Trophoblast cell (in vitro differentiated cells and primary cell): ENCODE results near the gene ARPP21.

Source experiments
- DNase-seq, 2 donors: peaks; one replicate each; pipeline ENCODE4 v3.0.0-alpha.2; 2016
- H2AFZ ChIP-seq: 2 replicates; pipeline ENCODE4 v1.6.1; 2013; ENCODE audit warnings: low read length, moderate library complexity, mild to moderate bottlenecking; ENCODE audit not compliant: insufficient read depth, poor library complexity
- H2AK5ac ChIP-seq: 2 replicates; pipeline ENCODE4 v1.6.1; 2013; ENCODE audit warnings: mild to moderate bottlenecking, low read length
- H2BK120ac ChIP-seq: 2 replicates; pipeline ENCODE4 v1.6.1; 2013; ENCODE audit warnings: low read length, mild to moderate bottlenecking, moderate library complexity; ENCODE audit not compliant: insufficient read depth, poor library complexity
- H2BK12ac ChIP-seq: 2 replicates; pipeline ENCODE4 v1.6.1; 2013; ENCODE audit warnings: mild to moderate bottlenecking, low read length, moderate library complexity
- H2BK5ac ChIP-seq: 2 replicates; pipeline ENCODE4 v1.6.1; 2013; ENCODE audit warnings: low read length, low read depth, moderate library complexity, mild to moderate bottlenecking; ENCODE audit not compliant: poor library complexity
- H3K14ac ChIP-seq: 2 replicates; pipeline ENCODE4 v1.6.1; 2013; ENCODE audit warnings: mild to moderate bottlenecking, low read length
- H3K18ac ChIP-seq: 2 replicates; pipeline ENCODE4 v1.6.1; 2013; ENCODE audit warnings: mild to moderate bottlenecking, low read length
- H3K23ac ChIP-seq: 2 replicates; pipeline ENCODE4 v1.6.1; 2013; ENCODE audit warnings: low read length
- H3K27ac ChIP-seq: 2 replicates; pipeline ENCODE4 v1.5.1; 2013; ENCODE audit warnings: low read depth, mild to moderate bottlenecking, inconsistent platforms, low read length, moderate library complexity
- H3K27me3 ChIP-seq: 2 replicates; pipeline ENCODE4 v1.6.1; 2013; ENCODE audit warnings: inconsistent platforms, mild to moderate bottlenecking, low read length, moderate library complexity; ENCODE audit not compliant: insufficient read depth
- H3K36me3 ChIP-seq, 2 experiments: 1 replicate in 1 of 2; 2 replicates in 1 of 2; pipeline ENCODE4 v1.6.1; 2013; ENCODE audit warnings: low read length in 2 of 2, mild to moderate bottlenecking in 2 of 2, moderate library complexity in 1 of 2; ENCODE audit not compliant: insufficient read depth in 2 of 2, control insufficient read depth in 1 of 2
- H3K4ac ChIP-seq: 2 replicates; pipeline ENCODE4 v1.6.1; 2013; ENCODE audit warnings: low read depth, mild to moderate bottlenecking, low read length, moderate library complexity
- H3K4me1 ChIP-seq, 2 experiments: 1 replicate in 1 of 2; 2 replicates in 1 of 2; pipeline ENCODE4 v1.6.1; 2013; ENCODE audit warnings: low read length in 2 of 2, mild to moderate bottlenecking in 2 of 2, moderate library complexity in 1 of 2; ENCODE audit not compliant: insufficient read depth in 2 of 2, control insufficient read depth in 1 of 2
- H3K4me2 ChIP-seq: 2 replicates; pipeline ENCODE4 v1.6.1; 2013; ENCODE audit warnings: inconsistent platforms, mild to moderate bottlenecking, low read length, moderate library complexity
- H3K4me3 ChIP-seq: 2 replicates; pipeline ENCODE4 v1.5.1; 2013; ENCODE audit warnings: mild to moderate bottlenecking, low read depth, low read length, inconsistent platforms
- H3K79me1 ChIP-seq: one replicate; pipeline ENCODE4 v1.6.1; 2013; ENCODE audit warnings: low read length
- H3K79me2 ChIP-seq: 2 replicates; pipeline ENCODE4 v1.6.1; 2013; ENCODE audit warnings: low read length, mild to moderate bottlenecking; ENCODE audit not compliant: control insufficient read depth, insufficient read depth, poor library complexity
- H3K9ac ChIP-seq: 2 replicates; pipeline ENCODE4 v1.6.1; 2013; ENCODE audit warnings: mild to moderate bottlenecking, low read length
- H3K9me3 ChIP-seq: 2 replicates; pipeline ENCODE4 v1.6.1; 2013; ENCODE audit warnings: low read depth, mild to moderate bottlenecking, control low read depth, inconsistent platforms, low read length; ENCODE audit not compliant: insufficient read depth
- H4K12ac ChIP-seq: 2 replicates; pipeline ENCODE4 v1.6.1; 2013; ENCODE audit warnings: low read depth, mild to moderate bottlenecking, low read length, moderate library complexity
- H4K8ac ChIP-seq: 2 replicates; pipeline ENCODE4 v1.6.1; 2013; ENCODE audit warnings: low read depth, mild to moderate bottlenecking, low read length, moderate library complexity
- H4K91ac ChIP-seq: one replicate; pipeline ENCODE4 v1.6.1; 2013; ENCODE audit warnings: low read depth, mild to moderate bottlenecking, low read length, moderate library complexity
- WGBS: extraction: QIAGEN DNeasy Blood & Tissue Kit; methylation state at CpG from one replicate; pipeline ENCODE4 v1.1.7; 2013; ENCODE audit warnings: missing lambda C conversion rate; ENCODE audit not compliant: insufficient read length, insufficient coverage; ENCODE audit errors: extremely low coverage; 5-methylcytosine and 5-hydroxymethylcytosine counted together

ARPP21 gene

GRCh38 chr3:35743218-35743617 lies 103.9 kb downstream of the ARPP21 start:
- no peak overlapping the region for H4K12ac ChIP-seq
- no peak overlapping the region for H3K4me3 ChIP-seq
- no peak overlapping the region for H3K18ac ChIP-seq
- no peak overlapping the region for H3K27ac ChIP-seq
- H3K4me2 ChIP-seq: no peak overlapping the region
- H3K14ac ChIP-seq: no peak overlapping the region
- H4K91ac ChIP-seq: no peak overlapping the region
- H3K36me3 ChIP-seq: no peaks in the 10 kb centered on the region
- H3K9me3 ChIP-seq: no peaks in the 10 kb centered on the region
- no CpG with 5 or more reads among the region's 5 CpGs for WGBS
- no peaks in the 10 kb centered on the region for H3K27me3 ChIP-seq
- no peak overlapping the region for H4K8ac ChIP-seq
- DNase-seq: no peak
- H3K9ac ChIP-seq: no peak overlapping the region
- H2BK5ac ChIP-seq: no peak overlapping the region
- no peaks in the 10 kb centered on the region for H3K79me2 ChIP-seq
- H3K4me1 ChIP-seq: no peaks in the 10 kb centered on the region
- H3K23ac ChIP-seq: no peak overlapping the region
- no peak overlapping the region for H2AK5ac ChIP-seq
- no peaks in the 10 kb centered on the region for H3K79me1 ChIP-seq
- H2BK12ac ChIP-seq: no peak overlapping the region
- no peak overlapping the region for H3K4ac ChIP-seq
- H2AFZ ChIP-seq: no peak overlapping the region
- H2BK120ac ChIP-seq: no peak overlapping the region

- Histone ChIP-seq H2AK5ac (no peak overlapping the region), H3K4me1 (no peaks in the 10 kb centered on the region), H2BK120ac (no peak overlapping the region), H3K79me2 (no peaks in the 10 kb centered on the region), H3K9me3 (no peaks in the 10 kb centered on the region), H4K12ac (no peak overlapping the region), H3K14ac (no peak overlapping the region), H2BK12ac (no peak overlapping the region), H3K4me2 (no peak overlapping the region), H3K27ac (no peak overlapping the region), H3K4me3 (no peak overlapping the region), H3K18ac (no peak overlapping the region), H3K79me1 (no peaks in the 10 kb centered on the region), H2BK5ac (no peak overlapping the region), H4K91ac (no peak overlapping the region), H2AFZ (no peak overlapping the region), H3K36me3 (no peaks in the 10 kb centered on the region), H4K8ac (no peak overlapping the region), H3K27me3 (no peaks in the 10 kb centered on the region), H3K9ac (no peak overlapping the region), H3K23ac (no peak overlapping the region), H3K4ac (no peak overlapping the region)
- DNase-seq: no peak
- WGBS: no CpG with 5 or more reads among the region's 10 CpGs
Observed at GRCh38 chr3:35744419-35744818, 105.1 kb downstream of the ARPP21 start.

- WGBS: no CpG with 5 or more reads among the region's 1 CpG
Observed at GRCh38 chr3:35745351-35745750, 106.0 kb downstream of the ARPP21 start.

GRCh38 chr3:35745802-35746484 lies 106.6 kb downstream of the ARPP21 start:
- no peaks in the 10 kb centered on the region for H3K27me3 ChIP-seq
- H3K4me1 ChIP-seq: no peaks in the 10 kb centered on the region
- no peak overlapping the region for H2AK5ac ChIP-seq
- H3K4ac ChIP-seq: no peak overlapping the region
- no peaks in the 10 kb centered on the region for H3K79me1 ChIP-seq
- H4K12ac ChIP-seq: no peak overlapping the region
- H3K4me2 ChIP-seq: no peak overlapping the region
- H3K79me2 ChIP-seq: no peaks in the 10 kb centered on the region
- no peak overlapping the region for H3K27ac ChIP-seq
- H3K18ac ChIP-seq: no peak overlapping the region
- H3K23ac ChIP-seq: no peak overlapping the region
- H3K9ac ChIP-seq: no peak overlapping the region
- H4K91ac ChIP-seq: no peak overlapping the region
- no peak overlapping the region for H2BK5ac ChIP-seq
- no peak overlapping the region for H4K8ac ChIP-seq
- no CpG with 5 or more reads among the region's 2 CpGs for WGBS
- no peak for DNase-seq
- no peaks in the 10 kb centered on the region for H3K36me3 ChIP-seq
- H3K4me3 ChIP-seq: no peak overlapping the region
- H3K14ac ChIP-seq: no peak overlapping the region
- H3K9me3 ChIP-seq: no peaks in the 10 kb centered on the region
- no peak overlapping the region for H2BK12ac ChIP-seq
- H2BK120ac ChIP-seq: no peak overlapping the region
- H2AFZ ChIP-seq: no peak overlapping the region

More at GRCh38 chr3:35745351-35745750, 106.0 kb downstream of the ARPP21 start:
- H4K8ac ChIP-seq: no peak overlapping the region
- no peak overlapping the region for H3K14ac ChIP-seq
- no peak overlapping the region for H2AFZ ChIP-seq
- H2AK5ac ChIP-seq: no peak overlapping the region
- H3K9me3 ChIP-seq: no peaks in the 10 kb centered on the region
- no peak overlapping the region for H3K18ac ChIP-seq
- no peak overlapping the region for H4K91ac ChIP-seq
- no peaks in the 10 kb centered on the region for H3K79me2 ChIP-seq
- H3K4me2 ChIP-seq: no peak overlapping the region
- DNase-seq: no peak
- no peaks in the 10 kb centered on the region for H3K4me1 ChIP-seq
- H2BK5ac ChIP-seq: no peak overlapping the region
- no peaks in the 10 kb centered on the region for H3K27me3 ChIP-seq
- no peak overlapping the region for H3K23ac ChIP-seq
- no peak overlapping the region for H3K4ac ChIP-seq
- no peak overlapping the region for H2BK120ac ChIP-seq
- no peaks in the 10 kb centered on the region for H3K79me1 ChIP-seq
- no peaks in the 10 kb centered on the region for H3K36me3 ChIP-seq
- H3K27ac ChIP-seq: no peak overlapping the region
- H3K4me3 ChIP-seq: no peak overlapping the region
- no peak overlapping the region for H4K12ac ChIP-seq
- H2BK12ac ChIP-seq: no peak overlapping the region
- H3K9ac ChIP-seq: no peak overlapping the region
